NCI-H128 (cell line): ENCODE measurements around the gene FOXG1.
A peak's percentile ranks its signal among the peaks of the same experiment; 100 is the strongest.

ENCODE experiments used
- DNase-seq: peaks from one replicate; lab custom pipeline; 2025; ENCODE audit not compliant: unreplicated experiment; lab: John Stamatoyannopoulos, UW

Gene FOXG1

DNA sequence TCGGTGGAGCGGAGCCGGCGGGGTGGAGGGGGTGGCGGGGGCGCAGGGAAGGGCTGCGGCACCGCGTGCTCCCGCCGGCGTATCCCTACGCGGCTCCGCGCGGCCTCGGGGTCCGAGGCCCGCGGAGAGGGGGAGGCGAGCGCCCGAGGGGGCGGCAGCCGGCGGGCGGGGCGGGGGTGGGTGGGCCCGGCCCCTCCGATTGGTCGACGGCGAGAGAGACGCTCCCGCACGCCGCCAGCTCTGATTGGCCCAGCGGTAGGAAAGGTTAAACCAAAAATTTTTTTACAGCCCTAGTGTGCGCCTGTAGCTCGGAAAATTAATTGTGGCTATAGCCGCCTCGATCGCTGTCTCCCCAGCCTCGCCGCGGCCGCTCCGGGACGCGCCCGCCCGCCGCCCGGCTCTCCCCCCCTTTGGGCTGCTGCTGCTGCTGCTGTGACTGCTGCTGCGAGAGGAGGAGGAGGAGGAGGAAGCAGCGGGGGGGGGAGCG, at the start of gene FOXG1:
FOXG1 (plus strand) TSS at position 319 of the 487 bp plus-strand sequence. CDS start 493 bp downstream, outside the sequence.
- DNase-seq = peak; percentile 91

DNA sequence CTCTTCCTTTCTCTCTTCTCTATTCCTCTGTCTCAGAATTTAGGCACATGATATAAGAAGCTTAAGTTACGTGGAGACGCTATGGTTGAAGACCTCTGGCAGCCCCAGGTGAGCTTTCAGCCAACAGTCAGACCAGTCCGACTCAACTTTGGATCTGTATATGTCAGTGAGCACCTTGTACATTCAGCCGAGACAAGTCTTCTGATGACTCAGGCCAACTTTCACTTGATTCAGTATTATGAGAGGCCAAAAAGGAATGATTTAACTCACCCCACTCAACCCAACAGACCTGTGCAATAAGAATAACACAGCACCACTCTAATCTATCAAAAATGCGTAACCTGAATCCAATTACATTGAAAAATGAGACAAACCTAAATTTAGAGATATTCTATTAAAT, 47.5 kb upstream of the FOXG1 start:
- DNase-seq = no peak

DNA sequence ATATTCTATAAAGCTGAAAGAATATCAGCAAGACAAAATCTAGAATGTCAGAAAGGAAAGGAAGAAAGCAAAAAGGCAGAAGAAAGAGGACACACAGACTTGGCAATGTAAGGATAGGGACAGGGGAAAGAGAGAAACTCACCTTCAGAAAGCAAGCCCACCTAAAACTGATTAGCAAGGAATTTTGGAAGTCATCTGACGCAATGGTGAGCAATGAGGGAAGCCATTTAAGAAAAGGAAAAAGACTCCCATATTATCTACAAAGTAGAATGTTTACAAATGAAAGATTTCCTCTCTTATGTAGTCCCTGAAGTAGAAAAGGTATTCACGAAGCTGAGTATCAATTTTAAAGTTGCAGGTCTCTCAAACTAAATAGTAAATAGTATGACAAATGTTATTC, 35.2 kb upstream of the FOXG1 start:
- DNase-seq = no peak

- no peak for DNase-seq
Measured at GRCh38 chr14:28742171-28742846, 24.3 kb upstream of the FOXG1 start.

- no peak for DNase-seq
Measured at GRCh38 chr14:28744126-28744525, 22.5 kb upstream of the FOXG1 start.

GRCh38 chr14:28745176-28745575, 21.4 kb upstream of the FOXG1 start:
- DNase-seq = no peak

- DNase-seq = no peak
Measured at GRCh38 chr14:28746247-28746646, 20.3 kb upstream of the FOXG1 start.

DNA sequence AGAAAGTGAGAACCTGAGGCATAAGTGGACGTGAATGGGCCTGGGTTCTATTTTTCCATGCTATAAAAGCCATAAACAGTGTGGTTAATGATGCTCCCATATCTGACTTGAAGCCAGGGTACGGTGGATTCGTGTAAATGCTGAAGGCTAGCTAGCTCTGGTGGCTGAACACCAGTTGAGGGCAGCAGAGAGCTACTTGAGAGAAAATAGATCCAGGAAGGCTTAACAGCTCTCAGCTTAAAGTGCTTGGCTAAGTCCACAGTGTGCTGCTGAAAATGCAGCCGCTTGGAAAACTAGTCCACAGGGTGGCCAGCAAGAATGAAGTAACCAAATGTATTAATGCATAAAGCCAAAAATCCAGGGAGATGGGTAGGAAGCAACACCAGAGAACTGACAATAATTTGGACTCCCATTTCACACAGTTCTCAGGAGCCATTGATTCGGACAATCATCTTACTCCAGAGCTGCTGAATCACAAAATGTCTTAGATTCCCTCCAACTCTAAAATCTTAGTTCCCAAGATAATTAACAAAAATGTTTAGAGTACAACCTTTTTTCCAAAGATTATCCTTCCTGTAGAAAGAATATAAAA, 15.0 kb upstream of the FOXG1 start:
- DNase-seq = peak; percentile 65

GRCh38 chr14:28754209-28754985, 12.2 kb upstream of the FOXG1 start:
- DNase-seq = no peak

DNA sequence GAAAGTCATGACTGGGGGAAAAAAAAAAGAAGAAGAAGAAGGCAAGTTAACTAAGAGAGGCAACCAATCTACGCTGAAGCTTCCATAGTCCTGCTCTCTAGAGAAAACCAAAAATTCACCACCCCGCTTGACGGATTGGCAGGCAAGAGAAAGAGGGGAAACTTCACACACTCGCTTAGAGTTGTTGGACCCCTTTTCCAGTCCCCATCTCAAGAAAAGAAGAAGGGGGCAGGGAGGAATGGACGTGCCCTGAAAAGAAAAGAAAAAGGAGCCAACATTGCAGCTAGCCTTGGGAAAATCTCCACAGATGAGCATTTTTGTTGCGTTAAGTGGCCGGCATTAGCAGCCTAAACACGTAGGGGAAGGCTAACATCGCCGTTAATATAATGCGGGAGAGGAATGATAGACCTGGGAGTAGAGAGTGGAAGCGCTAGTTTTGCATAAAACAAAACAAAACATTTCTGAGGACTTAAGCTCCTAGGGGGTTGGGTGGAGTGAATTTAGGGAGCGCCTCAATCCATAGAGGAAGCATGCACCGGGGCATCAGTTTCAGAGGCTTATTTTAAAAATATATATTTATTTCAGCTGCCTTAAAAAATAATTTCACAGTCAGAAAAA, 11.3 kb upstream of the FOXG1 start:
- DNase-seq = no peak

DNA sequence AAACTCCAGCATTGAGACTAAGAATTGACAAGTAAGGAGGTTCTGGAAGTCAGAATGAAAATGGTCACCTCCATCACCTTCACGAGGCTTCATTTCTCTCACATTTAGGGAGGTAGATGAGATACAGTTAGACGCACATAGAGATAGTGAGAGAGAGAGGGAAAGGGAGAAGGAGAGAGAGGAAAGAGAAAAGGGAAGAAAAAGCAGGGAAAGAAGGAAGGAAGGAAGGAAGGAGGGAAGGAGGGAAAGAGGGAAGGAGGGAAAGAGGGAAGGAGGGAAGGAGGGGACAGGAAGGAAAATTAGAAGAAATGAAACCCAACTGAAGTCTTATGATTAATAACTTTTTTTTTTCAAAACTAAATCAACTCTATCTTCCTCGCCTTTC, 10.7 kb upstream of the FOXG1 start:
- DNase-seq = no peak

GRCh38 chr14:28756269-28756883, 10.2 kb upstream of the FOXG1 start:
- no peak for DNase-seq

- no peak for DNase-seq
Measured at GRCh38 chr14:28756884-28757570, 9.6 kb upstream of the FOXG1 start.

DNA sequence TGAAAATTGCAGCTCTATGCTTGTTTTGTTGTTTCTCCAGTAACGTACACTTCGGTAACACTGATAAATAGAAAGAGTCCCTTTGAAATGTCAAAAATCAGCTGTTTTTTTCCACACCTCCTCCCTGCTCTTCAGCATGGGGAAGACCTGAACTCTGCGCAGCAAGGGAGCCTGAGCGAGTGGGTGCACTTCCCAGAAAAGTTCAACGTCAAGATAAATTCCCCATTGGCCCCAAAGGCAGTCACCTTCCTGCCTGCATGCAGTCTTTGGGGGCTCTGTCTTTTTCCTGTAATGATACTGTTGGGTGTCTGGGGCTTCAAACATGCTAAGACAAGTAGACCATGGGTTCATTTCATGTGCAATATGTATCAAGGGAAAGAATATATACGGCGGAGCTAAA, 8.8 kb upstream of the FOXG1 start:
- no peak for DNase-seq

DNA sequence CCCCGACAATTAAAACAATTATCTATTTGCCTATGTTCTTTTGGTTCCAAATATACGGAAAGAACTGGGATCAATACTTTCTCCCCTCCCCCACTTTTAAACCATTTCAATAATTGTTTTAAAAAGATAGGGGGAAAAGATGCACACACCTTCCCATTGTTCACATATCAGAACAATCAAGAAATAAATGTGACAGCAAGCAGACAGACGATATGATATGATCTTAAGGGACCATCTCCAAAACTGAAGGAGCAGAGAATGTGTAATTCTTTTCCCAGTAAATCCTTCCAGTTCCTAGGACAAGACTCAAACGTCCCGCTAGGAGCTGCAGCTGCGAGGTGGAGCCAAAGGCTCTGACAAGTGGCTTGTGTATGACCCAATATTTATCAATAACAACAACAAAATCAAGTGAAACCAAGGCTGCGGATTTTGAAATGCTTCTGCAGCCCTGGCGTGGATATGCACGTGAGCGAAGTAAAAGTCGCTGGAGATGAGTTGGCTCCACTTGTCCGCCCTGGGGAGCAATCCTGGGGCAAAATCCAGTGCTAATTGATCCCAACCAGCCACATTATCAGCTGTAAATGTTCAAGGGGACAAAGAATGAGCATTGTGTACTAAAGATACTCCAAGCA, 8.2 kb upstream of the FOXG1 start:
- DNase-seq = no peak

DNA sequence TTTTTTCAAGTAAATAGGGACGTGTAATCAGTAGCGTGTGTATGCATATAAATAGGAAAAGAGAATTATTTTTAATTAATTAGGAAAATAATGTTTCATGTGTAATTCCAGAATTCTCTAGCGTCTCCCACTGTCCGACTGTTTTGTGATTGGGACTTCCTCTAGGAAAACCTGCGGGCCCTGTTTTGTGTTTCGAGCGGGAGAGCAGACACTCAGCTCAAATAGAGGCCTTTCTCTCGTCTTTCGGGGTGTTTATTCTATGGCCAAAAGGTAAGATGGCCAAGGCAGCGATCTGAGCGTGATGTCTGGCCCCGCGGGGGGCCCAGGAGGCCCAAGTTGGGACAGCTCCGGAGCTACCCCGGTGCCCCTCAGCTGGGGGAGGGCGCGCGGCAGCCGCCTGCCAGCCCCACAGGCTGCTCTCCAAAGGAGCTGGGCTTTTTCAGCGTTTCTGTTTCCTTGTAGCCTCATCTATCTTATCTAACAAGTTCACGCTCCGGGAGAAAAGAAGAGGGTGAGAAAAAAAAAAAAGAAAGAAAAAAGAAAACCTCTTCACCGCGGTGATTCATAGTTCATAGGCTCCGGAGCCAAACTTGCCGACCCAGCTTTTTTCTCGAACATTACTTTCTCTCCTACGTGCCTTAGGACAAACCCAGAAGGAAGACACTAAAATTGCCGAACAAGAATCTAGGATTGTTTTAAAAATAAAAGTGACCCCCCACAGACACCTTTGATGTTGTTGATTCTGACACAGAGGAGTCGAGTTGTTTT, 7.5 kb upstream of the FOXG1 start:
- DNase-seq = no peak

DNA sequence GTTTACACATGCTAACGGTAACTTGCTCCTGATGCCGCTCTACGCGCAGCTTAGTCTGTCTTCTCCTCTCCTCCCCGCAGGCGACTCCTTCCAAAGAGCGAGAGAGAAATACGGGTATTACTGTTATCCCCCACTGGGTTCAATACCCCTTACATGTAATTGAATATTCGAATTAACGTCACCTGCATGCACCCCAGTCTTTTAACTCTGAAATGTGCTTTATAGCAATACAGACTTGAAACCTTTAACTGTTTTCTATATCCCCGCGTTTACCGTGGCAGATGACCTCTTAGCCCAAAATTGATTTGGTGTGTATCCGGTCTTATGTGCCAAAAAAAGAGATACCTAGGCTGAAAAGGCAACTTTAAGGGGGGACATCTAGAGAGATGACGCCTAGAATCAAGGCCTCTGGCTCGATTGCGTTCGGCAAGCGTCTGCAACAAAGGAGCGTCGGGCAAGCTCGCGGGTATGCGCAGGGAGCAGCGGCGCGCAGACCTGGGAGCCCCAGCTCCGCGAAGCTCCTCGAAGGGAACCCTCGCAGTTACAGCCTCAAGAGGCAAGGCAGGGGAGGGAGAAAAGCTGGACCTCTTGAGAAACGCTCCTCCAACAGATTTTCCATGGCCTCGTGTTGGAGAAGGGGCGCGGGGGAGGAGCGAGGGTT, 6.8 kb upstream of the FOXG1 start:
- DNase-seq = no peak

- no peak for DNase-seq
Measured at GRCh38 chr14:28760431-28760996, 6.1 kb upstream of the FOXG1 start.
